CD4-positive, alpha-beta T cell treated with Interleukin-15 for 1 hour (primary cell): ENCODE results near the gene SFRP5.

Experiments
- DNase-seq: peaks from one replicate; pipeline ENCODE4 v3.0.0-alpha.2; 2020

The SFRP5 gene

GRCh38 chr10:97734021-97734420 lies 37.8 kb downstream of the SFRP5 start:
- DNase-seq, result no peak

- no peak for DNase-seq
Measured at GRCh38 chr10:97733256-97733655, 38.5 kb downstream of the SFRP5 start.

- no peak for DNase-seq
Measured at GRCh38 chr10:97732052-97732359, 39.8 kb downstream of the SFRP5 start.

GRCh38 chr10:97731346-97732051 lies 40.3 kb downstream of the SFRP5 start:
- peak; percentile 47 for DNase-seq

- no peak for DNase-seq
Measured at GRCh38 chr10:97729014-97729413, 42.8 kb downstream of the SFRP5 start.

GRCh38 chr10:97726636-97727178 lies 45.1 kb downstream of the SFRP5 start:
- DNase-seq, result no peak

- DNase-seq, result no peak
Measured at GRCh38 chr10:97724341-97724941, 47.4 kb downstream of the SFRP5 start.

GRCh38 chr10:97723001-97723400 lies 48.8 kb downstream of the SFRP5 start:
- no peak for DNase-seq

GRCh38 chr10:97721871-97722780 lies 49.7 kb downstream of the SFRP5 start:
- DNase-seq, result no peak

GRCh38 chr10:97719602-97720001 lies 52.2 kb downstream of the SFRP5 start:
- DNase-seq, result no peak

- DNase-seq, result no peak
Measured at GRCh38 chr10:97718659-97719142, 53.1 kb downstream of the SFRP5 start.

GRCh38 chr10:97718178-97718577 lies 53.6 kb downstream of the SFRP5 start:
- DNase-seq, result no peak

- DNase-seq, result no peak
Measured at GRCh38 chr10:97717627-97718026, 54.2 kb downstream of the SFRP5 start.
